GM19372 (cell line): Measurements from ENCODE around the gene GAPVD1.

ENCODE experiments used
- ATAC-seq: cut with Tn5 transposase; IDR thresholded peaks from one replicate; pipeline ENCODE4 v1.9.1; 2021; ENCODE audit warnings: mild to moderate bottlenecking, low read depth, moderate library complexity; ENCODE audit not compliant: unreplicated experiment

GAPVD1 gene

GRCh38 chr9:125400725-125401716 is 139.4 kb downstream of the GAPVD1 start:
- no peak for ATAC-seq

GRCh38 chr9:125404733-125405132 is 143.1 kb downstream of the GAPVD1 start:
- ATAC-seq: no peak

- no peak for ATAC-seq
Observed at GRCh38 chr9:125405938-125406809, 144.5 kb downstream of the GAPVD1 start.

GRCh38 chr9:125406810-125407087 is 145.1 kb downstream of the GAPVD1 start:
- no peak for ATAC-seq

- no peak for ATAC-seq
Observed at GRCh38 chr9:125407432-125407973, 145.9 kb downstream of the GAPVD1 start.

- ATAC-seq: peak; percentile 51
Observed at GRCh38 chr9:125407974-125408900, 146.6 kb downstream of the GAPVD1 start.

GRCh38 chr9:125409217-125409636 is 147.6 kb downstream of the GAPVD1 start:
- ATAC-seq: no peak

- ATAC-seq: no peak
Observed at GRCh38 chr9:125409637-125410521, 148.3 kb downstream of the GAPVD1 start.

GRCh38 chr9:125410522-125410894 is 148.9 kb downstream of the GAPVD1 start:
- ATAC-seq: no peak

- ATAC-seq: no peak
Observed at GRCh38 chr9:125411171-125411756, 149.6 kb downstream of the GAPVD1 start.

GRCh38 chr9:125412166-125412565 is 150.5 kb downstream of the GAPVD1 start:
- no peak for ATAC-seq

- ATAC-seq: no peak
Observed at GRCh38 chr9:125413579-125413978, 152.0 kb downstream of the GAPVD1 start.

GRCh38 chr9:125415583-125416460 is 154.2 kb downstream of the GAPVD1 start:
- ATAC-seq: no peak

- no peak for ATAC-seq
Observed at GRCh38 chr9:125416517-125416916, 154.9 kb downstream of the GAPVD1 start.
